PC-9 (cell line): ENCODE results near the gene UNC5B.

Experiments
- EZH2 ChIP-seq: fragments of 200-600 bp; sonication (generic); IDR thresholded peaks from 2 replicates; pipeline ENCODE4 v1.8.0; 2017; ENCODE audit warnings: antibody characterized with exemption, low read depth
- TF ChIP-seq, protein P1 (sequence below): fragments of 200-600 bp; sonication (generic); conservative IDR thresholded peaks from 2 replicates; pipeline ENCODE4 v1.6.1; 2017; ENCODE audit warnings: mixed run types, antibody characterized with exemption, mild to moderate bottlenecking, moderate library complexity

DNA sequence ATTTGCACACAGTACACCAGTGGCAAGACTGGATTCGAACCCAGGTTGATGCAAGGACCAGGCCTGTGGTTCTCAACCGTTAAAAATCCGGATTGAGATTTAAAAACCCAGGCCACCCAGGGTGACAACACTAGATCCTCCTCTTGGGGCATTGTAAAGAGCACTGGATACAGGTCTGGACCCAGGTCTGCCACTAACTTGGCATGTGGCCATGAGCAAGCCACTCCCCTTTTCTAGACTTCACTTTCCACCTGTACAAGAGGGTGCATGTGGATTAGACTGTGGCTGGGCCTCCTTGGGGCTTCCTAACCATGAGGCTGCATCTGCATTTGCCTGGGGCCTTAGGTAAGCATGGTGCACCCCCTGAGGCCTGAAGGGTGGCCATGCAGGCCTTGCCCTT is 85.0 kb downstream of the UNC5B start:
- TF ChIP-seq, protein P1, sequence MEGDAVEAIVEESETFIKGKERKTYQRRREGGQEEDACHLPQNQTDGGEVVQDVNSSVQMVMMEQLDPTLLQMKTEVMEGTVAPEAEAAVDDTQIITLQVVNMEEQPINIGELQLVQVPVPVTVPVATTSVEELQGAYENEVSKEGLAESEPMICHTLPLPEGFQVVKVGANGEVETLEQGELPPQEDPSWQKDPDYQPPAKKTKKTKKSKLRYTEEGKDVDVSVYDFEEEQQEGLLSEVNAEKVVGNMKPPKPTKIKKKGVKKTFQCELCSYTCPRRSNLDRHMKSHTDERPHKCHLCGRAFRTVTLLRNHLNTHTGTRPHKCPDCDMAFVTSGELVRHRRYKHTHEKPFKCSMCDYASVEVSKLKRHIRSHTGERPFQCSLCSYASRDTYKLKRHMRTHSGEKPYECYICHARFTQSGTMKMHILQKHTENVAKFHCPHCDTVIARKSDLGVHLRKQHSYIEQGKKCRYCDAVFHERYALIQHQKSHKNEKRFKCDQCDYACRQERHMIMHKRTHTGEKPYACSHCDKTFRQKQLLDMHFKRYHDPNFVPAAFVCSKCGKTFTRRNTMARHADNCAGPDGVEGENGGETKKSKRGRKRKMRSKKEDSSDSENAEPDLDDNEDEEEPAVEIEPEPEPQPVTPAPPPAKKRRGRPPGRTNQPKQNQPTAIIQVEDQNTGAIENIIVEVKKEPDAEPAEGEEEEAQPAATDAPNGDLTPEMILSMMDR: no peak
- TF ChIP-seq EZH2: no peak
